GM12892 (cell line): ENCODE measurements around the gene OSBP.

Source experiments
- DNase-seq: peaks from one replicate; pipeline ENCODE4 v3.0.0; 2011; ENCODE audit not compliant: insufficient read length
- FAIRE-seq: peaks from 2 replicates; lab custom pipeline; 2011; peaks lifted over from hg19 to GRCh38; lab: Jason Lieb, UNC
- POLR2A ChIP-seq: IDR thresholded peaks from 2 replicates; pipeline ENCODE4 v1.6.1; 2011; ENCODE audit warnings: low read depth, low read length, control low read depth
- POLR2AphosphoS5 ChIP-seq: IDR thresholded peaks from 2 replicates; pipeline ENCODE4 v1.6.1; 2011; ENCODE audit warnings: low read depth, low read length, control low read depth
- TAF1 ChIP-seq: IDR thresholded peaks from 2 replicates; pipeline ENCODE4 v1.6.1; 2011; ENCODE audit warnings: low read depth, mild to moderate bottlenecking, control low read depth, low read length, borderline replicate concordance

The OSBP gene

GRCh38 chr11:59560290-59560701, 55.3 kb downstream of the OSBP start:
- FAIRE-seq, result no peak
- DNase-seq, result no peak
- no peak for TF ChIP-seq POLR2A
- no peak for TF ChIP-seq POLR2AphosphoS5
- no peak for TF ChIP-seq TAF1

- FAIRE-seq (no peak), DNase-seq (no peak)
- no peak for TF ChIP-seq POLR2AphosphoS5
- TF ChIP-seq POLR2A, result no peak
- no peak for TF ChIP-seq TAF1
These were observed 55.7 kb downstream of the OSBP start for GRCh38 chr11:59559886-59560285.

- no peak for DNase-seq
- no peak for FAIRE-seq
- TF ChIP-seq POLR2AphosphoS5, result no peak
- TF ChIP-seq POLR2A, result no peak
- no peak for TF ChIP-seq TAF1
These were observed 57.3 kb downstream of the OSBP start for GRCh38 chr11:59558270-59558643.

- FAIRE-seq, result peak; percentile 9
- TF ChIP-seq POLR2A, result no peak
- TF ChIP-seq POLR2AphosphoS5, result no peak
- no peak for TF ChIP-seq TAF1
- no peak for DNase-seq
These were observed 58.6 kb downstream of the OSBP start for GRCh38 chr11:59556917-59557348.

- TF ChIP-seq TAF1 (no peak), POLR2A (no peak), POLR2AphosphoS5 (no peak)
- FAIRE-seq, result peak; percentile 53
- no peak for DNase-seq
These were observed 59.3 kb downstream of the OSBP start for GRCh38 chr11:59556115-59556916.

- DNase-seq (no peak), FAIRE-seq (no peak)
- TF ChIP-seq POLR2AphosphoS5 (no peak), POLR2A (no peak), TAF1 (no peak)
These were observed 59.9 kb downstream of the OSBP start for GRCh38 chr11:59555601-59556114.

GRCh38 chr11:59553323-59553722, 62.3 kb downstream of the OSBP start:
- DNase-seq (no peak), FAIRE-seq (no peak)
- no peak for TF ChIP-seq POLR2A
- TF ChIP-seq POLR2AphosphoS5, result no peak

- DNase-seq (no peak), FAIRE-seq (no peak)
- no peak for TF ChIP-seq TAF1
These were observed 62.7 kb downstream of the OSBP start for GRCh38 chr11:59552844-59553243.

- DNase-seq (no peak), FAIRE-seq (no peak)
- no peak for TF ChIP-seq POLR2AphosphoS5
These were observed 63.7 kb downstream of the OSBP start for GRCh38 chr11:59551659-59552521.

- DNase-seq (no peak), FAIRE-seq (no peak)
- no peak for TF ChIP-seq POLR2A
- no peak for TF ChIP-seq POLR2AphosphoS5
- TF ChIP-seq TAF1, result no peak
These were observed 64.5 kb downstream of the OSBP start for GRCh38 chr11:59550842-59551658.

- FAIRE-seq, result peak; percentile 83
- DNase-seq, result peak; percentile 64
- no peak for TF ChIP-seq TAF1
These were observed 65.2 kb downstream of the OSBP start for GRCh38 chr11:59550368-59550841.
